Stimulated activated CD8-positive, alpha-beta memory T cell treated with anti-CD3 and anti-CD28 coated beads, Interleukin-7, amount 100 ng/mL, for 4 hours (primary cell): ENCODE data around the gene KIF26B.

Source experiments
- DNase-seq, 2 donors: peaks; one replicate each; pipeline ENCODE4 v3.0.0-alpha.2; 2020; ENCODE audit warnings: low read depth in 2 of 2

Gene KIF26B

GRCh38 chr1:245512181-245512888, 357.6 kb downstream of the KIF26B start:
- no peak for DNase-seq

DNA sequence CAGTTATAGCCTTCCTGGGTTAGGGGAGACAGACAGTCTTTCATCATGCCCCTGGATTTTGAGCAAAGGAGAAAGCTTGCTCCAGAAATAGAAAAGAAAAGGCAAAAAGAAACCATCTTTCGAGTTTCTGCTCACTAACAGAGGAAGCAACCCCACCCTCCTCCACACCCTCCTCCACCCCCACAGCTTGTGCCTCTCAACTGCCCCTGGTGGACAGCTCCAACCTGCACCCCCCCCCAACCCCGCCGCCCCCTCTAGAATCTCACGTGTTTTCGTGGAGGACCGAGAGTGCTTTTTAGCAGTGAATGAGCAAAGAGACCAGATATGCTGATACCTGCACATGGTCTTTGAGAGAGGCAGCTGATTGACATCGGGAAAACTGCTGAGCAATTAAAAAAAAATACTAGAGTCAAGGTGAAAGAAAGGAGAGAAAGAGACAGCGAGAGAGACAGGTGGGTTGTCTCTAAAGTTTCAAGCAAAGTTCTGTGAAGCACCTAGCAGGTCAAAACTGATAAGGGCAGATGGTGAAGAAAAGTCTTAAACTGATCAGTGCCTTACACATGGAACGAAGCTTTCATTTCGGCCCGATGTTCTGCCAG, 358.3 kb downstream of the KIF26B start:
- no peak for DNase-seq

GRCh38 chr1:245516284-245516759, 361.5 kb downstream of the KIF26B start:
- DNase-seq, result no peak

DNA sequence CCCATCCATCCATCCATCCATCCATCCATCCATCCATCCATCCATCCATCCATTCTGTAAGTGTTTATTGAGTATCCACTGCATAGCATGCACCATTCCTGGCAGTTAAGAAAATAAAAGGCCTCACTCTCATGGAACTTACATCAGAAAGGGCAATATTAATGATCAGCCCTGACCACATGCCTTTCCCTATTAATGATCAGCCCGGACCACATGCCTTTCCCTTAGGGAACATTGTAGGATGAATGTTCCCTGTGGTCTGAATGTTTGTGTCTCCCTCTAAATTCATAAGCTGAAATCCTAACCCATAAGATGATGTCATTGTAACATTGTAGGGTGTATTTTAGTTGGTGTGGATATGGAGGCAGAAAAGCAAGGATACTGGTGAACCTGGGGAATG, 365.8 kb downstream of the KIF26B start:
- no peak for DNase-seq

DNA sequence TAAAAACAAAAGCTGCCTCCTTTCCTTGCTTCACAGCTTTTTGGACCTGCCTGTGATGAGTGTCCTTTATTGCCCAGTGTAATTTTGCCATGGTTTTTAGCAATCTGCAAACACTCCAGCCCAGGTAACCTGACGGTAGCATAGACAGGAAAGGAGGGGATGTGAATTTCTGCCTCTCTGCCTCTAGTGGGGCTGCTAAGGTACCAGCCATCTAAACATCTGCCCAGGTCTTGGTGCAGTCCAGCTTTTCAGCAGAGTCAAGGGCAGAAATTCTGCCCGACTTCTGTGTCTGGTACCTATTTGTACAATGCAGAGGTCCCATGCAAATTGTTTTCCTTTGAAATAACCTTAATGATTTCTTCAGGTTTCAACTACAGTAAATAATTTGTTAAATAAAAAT, 371.4 kb downstream of the KIF26B start:
- no peak for DNase-seq

GRCh38 chr1:245528258-245528635, 373.5 kb downstream of the KIF26B start:
- DNase-seq, result no peak

- DNase-seq, result no peak
These were observed 376.2 kb downstream of the KIF26B start for GRCh38 chr1:245530937-245531336.

- DNase-seq, result no peak
These were observed 383.2 kb downstream of the KIF26B start for GRCh38 chr1:245537992-245538391.

- no peak for DNase-seq
These were observed 383.9 kb downstream of the KIF26B start for GRCh38 chr1:245538671-245539070.

DNA sequence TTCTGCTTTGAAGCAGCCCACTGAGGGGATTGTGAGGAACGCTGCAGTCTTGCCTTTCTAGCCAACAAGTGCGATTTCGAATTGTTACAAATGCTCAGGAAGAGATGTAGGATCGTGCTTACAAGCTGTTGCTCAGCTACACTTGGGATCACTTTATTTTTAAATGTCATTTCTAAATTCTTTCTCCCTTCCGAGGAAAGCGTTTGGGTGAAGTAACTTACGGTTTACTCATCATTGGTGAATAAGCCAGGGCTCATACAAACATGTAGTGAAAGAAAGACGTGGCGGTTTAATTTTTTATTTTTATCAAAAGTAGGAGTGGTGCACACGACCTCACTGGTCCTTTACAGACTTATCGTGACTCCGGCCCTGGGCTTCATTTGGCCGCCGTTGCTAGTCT, 386.6 kb downstream of the KIF26B start:
- DNase-seq, result no peak

- no peak for DNase-seq
These were observed 387.6 kb downstream of the KIF26B start for GRCh38 chr1:245542365-245542764.

- no peak for DNase-seq
These were observed 389.5 kb downstream of the KIF26B start for GRCh38 chr1:245544236-245544635.

- no peak for DNase-seq
These were observed 392.1 kb downstream of the KIF26B start for GRCh38 chr1:245546875-245547274.

DNA sequence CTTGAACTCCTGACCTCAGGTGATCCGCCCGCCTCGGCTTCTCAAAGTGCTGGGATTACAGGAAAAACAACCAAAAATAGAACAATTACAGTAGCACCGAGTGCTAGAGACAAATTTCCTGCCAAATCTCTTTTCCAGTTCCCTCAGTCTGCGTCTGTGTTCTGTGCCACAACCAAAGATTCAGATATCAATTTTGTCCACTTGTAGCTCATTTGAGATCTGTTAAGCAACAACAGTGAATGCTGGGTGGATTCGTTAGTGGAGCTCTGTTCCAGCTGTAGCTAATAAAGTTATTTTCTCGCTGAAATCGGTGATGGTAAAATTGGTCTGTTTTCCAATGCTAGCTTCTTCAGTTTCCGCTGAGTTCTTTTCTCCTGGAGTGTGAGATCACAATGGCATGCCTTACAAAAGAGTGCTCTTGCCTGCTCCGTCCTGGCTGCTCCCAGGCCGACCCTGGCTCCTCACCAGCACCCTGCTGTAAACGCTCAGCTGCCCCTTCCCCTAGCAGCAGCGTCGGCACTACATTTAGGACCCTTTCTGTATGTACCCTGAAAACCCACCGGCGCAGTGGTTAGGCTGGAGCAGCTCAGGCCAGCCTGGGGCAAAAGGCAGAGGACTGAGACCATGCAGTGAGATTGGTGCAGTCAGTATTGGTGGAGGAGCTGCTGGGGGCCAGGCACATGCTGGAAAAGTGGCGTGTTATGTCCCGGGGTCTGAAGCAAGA, 395.4 kb downstream of the KIF26B start:
- no peak for DNase-seq

- DNase-seq, result no peak
These were observed 395.9 kb downstream of the KIF26B start for GRCh38 chr1:245550720-245551043.

- DNase-seq, result no peak
These were observed 396.8 kb downstream of the KIF26B start for GRCh38 chr1:245551536-245551935.

DNA sequence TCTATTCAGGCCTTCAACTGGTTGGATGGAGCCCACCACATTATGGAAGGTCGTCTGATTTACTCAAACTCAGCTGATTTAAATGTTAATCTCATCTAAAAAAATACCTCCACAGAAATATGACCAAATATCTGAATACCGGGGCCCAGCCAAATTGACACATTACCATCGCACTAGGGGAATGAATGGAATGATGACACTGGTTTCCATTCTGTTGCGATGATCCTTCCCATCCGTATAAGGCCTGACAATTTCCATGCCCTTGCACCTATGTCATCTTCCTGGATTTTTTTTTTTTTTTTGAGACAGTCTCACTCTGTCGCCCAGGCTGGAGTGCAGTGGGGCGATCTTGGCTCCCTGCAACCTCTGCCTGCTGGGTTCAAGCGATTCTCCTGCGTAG, 397.5 kb downstream of the KIF26B start:
- no peak for DNase-seq

DNA sequence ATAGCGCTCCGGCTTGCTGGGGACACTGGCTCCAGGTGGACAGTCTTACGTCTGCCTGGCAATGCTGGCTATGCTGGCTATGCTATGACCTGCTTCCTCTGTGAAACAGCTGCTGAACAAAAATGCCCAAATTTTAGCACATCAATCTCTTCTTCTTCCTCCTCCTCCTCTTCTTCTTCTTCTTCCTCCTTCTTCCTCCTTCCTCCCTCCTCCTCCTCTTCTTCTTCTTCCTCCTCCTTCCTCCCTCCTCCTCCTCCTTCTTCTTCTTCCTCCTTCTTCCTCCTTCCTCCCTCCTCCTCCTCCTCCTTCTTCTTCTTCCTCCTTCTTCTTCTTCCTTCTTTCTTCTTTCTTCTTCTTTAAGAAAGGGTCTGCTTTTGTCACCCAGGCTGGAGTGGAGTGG, 401.3 kb downstream of the KIF26B start:
- DNase-seq, result no peak

- no peak for DNase-seq
These were observed 403.3 kb downstream of the KIF26B start for GRCh38 chr1:245558069-245558468.

- DNase-seq, result no peak
These were observed 405.6 kb downstream of the KIF26B start for GRCh38 chr1:245560316-245560859.

DNA sequence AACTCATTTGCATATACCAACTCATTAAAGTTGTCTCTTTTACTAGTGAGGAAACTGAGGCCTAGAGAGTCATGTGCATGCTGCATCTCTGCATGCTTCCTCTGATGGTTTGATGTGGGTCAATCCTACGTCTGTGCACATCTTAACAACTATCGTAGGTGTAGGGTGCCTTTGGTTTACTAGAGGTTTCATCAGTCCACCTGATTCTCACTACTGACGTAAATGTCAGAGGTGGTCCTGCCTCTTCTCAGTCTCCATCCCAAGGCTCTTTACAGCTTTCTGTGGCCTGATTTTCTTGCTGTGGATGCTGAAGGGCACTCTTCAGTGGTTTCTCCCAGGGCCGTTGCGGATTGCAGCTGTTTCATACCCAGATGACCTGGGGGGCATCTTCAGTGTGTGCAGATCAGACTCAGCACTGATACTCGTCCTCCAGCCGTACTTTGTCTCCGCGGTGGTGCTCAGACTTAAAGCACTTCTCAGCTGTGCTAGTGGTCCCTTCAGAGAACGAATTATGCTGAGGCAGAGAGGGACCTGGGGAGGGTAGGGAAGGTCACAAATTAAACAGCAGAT, 407.0 kb downstream of the KIF26B start:
- no peak for DNase-seq

DNA sequence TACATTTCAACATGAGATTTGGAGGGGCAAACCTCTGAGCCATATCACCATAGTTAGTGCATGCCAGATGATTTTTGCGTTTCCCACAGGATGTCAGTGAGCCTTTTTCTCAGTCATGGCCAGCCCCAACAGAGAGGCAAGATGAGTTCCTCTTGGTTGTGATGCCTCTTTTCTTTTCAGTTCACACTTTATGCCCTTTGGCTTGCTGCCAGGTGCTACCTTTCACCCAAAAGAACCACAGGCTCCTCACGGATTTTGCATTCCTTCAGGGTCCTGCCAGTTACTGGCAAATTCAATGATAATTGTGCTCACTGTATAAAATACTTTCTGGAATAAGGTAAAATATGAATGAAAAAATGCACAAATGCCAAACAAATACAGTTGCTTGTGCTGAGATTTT, 411.3 kb downstream of the KIF26B start:
- no peak for DNase-seq

- DNase-seq, result no peak
These were observed 412.2 kb downstream of the KIF26B start for GRCh38 chr1:245566952-245567351.
